ENCODE results near the gene TMBIM1. TPM values are rescaled to one million over a fixed set of nuclear protein-coding genes. Genes with fewer than 3 reads are reported as not detected.

Gene TMBIM1
- total and polyA plus RNA-seq, 12 donors: 30.9 to 151 (median 110) TPM

GRCh38 chr2:218326315-218326714 is 34.0 kb upstream of the TMBIM1 start:
- no peak overlapping the region for H3K27ac ChIP-seq
- no peak for TF ChIP-seq CTCF (IDR thresholded peaks at IDR 0.05)
- H3K27me3 ChIP-seq: no peaks in the 10 kb centered on the region
- intact Hi-C loops (cut with DNase I): no loop called here
- no peak overlapping the region for H3K4me3 ChIP-seq
- no peaks in the 10 kb centered on the region for H3K36me3 ChIP-seq
- 85 to 88% methylated on average over 2 of the region's 2 CpGs for WGBS, 2 donors
- ATAC-seq: no peak
- H3K9me3 ChIP-seq: no peaks in the 10 kb centered on the region
- DNase-seq: no peak
- H3K4me1 ChIP-seq: peaks cover 3 to 86% (median 26%) of the 10 kb centered on the region in 9 donors

- Histone ChIP-seq H3K27me3 (no peaks in the 10 kb centered on the region), H3K27ac (peak overlapping the region in 1 of 10 donors; percentile 22), H3K4me3 (no peak overlapping the region), H3K4me1 (peaks cover 3 to 86% (median 26%) of the 10 kb centered on the region in 9 donors), H3K9me3 (no peaks in the 10 kb centered on the region), H3K36me3 (no peaks in the 10 kb centered on the region)
- no peak for TF ChIP-seq CTCF (IDR thresholded peaks at IDR 0.05)
- intact Hi-C loops (cut with DNase I): no loop called here
- ATAC-seq (no peak), DNase-seq (no peak)
- WGBS, 2 donors: 63% methylated on average over 4 of the region's 4 CpGs
These were observed 33.4 kb upstream of the TMBIM1 start for GRCh38 chr2:218325566-218326160.

GRCh38 chr2:218323526-218324472 is 31.5 kb upstream of the TMBIM1 start:
- Histone ChIP-seq H3K36me3 (no peaks in the 10 kb centered on the region), H3K27me3 (no peaks in the 10 kb centered on the region), H3K9me3 (no peaks in the 10 kb centered on the region), H3K27ac (peak overlapping the region in 9 of 10 donors; percentile 59 to 86 (median 79)), H3K4me1 (peaks cover 3 to 78% (median 26%) of the 10 kb centered on the region in 9 donors), H3K4me3 (peak overlapping the region; percentile 65 to 90 (median 74))
- no peak for DNase-seq
- no peak for TF ChIP-seq CTCF (IDR thresholded peaks at IDR 0.05)
- intact Hi-C loops (cut with DNase I): no loop called here
- peak; percentile 6 to 54 (median 22) for ATAC-seq
- WGBS, 2 donors: 10 to 13% methylated on average over 24 of the region's 24 CpGs

GRCh38 chr2:218322768-218323525 is 30.6 kb upstream of the TMBIM1 start:
- peak overlapping the region; percentile 65 to 90 (median 74) for H3K4me3 ChIP-seq
- H3K27ac ChIP-seq: peak overlapping the region; percentile 43 to 86 (median 79)
- no peaks in the 10 kb centered on the region for H3K36me3 ChIP-seq
- no peaks in the 10 kb centered on the region for H3K27me3 ChIP-seq
- H3K9me3 ChIP-seq: no peaks in the 10 kb centered on the region
- H3K4me1 ChIP-seq: peaks cover 3 to 73% (median 26%) of the 10 kb centered on the region in 9 donors
- no peak for TF ChIP-seq CTCF (IDR thresholded peaks at IDR 0.05)
- peak; percentile 68 to 77 for DNase-seq
- WGBS, 2 donors: 0 to 1% methylated on average over 53 to 69 of the region's 69 CpGs
- peak; percentile 81 to 90 (median 88) for ATAC-seq
- intact Hi-C loops (cut with DNase I): no loop called here
